GM20000 (cell line): ENCODE results near the gene NDUFS6.

Experiments used
- DNase-seq: peaks from one replicate; pipeline ENCODE4 v3.0.0; 2012; ENCODE audit warnings: low spot score
- TF ChIP-seq, protein P1 (sequence below): IDR thresholded peaks from 2 replicates; pipeline ENCODE4 v1.5.1; 2012; ENCODE audit warnings: mild to moderate bottlenecking, control low read depth; ENCODE audit errors: extremely low read depth, missing control alignments

The NDUFS6 gene

DNA sequence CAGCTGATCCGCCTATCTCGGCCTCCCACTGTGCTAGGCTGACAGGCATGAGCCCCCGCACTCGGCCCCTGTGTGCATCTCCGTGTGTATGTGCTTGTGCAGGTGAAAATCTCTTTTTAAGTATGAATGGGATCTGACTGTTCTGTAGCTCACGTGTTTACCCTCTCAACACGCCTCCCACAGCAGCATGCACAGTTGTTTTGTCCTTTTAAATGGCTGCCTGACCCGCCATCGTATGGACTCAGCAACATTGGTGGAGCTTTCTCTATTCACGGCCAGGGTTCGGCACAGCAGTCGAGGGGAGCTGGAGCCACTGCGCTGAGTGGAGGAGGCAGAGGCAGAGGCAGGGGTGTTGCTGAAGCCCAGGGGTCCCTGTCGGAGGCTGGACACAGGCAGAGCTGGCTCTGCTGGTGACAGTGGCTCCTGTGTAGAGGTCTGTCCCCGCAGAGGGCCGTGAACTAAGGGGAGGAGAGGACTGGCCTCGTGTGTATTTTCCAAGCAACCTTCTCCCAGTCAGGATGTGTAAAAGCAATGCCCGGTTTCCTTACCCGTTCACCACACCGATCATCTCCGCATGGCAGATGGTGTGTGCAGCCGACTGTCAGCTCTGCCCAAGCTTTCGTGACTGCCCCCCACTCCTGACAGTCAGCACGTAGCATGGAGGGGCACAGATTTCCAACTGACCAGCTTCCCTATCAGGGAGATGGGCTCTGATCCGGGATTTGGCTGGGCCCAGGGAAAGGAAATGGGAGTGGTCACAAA is 38.9 kb upstream of the NDUFS6 start:
- TF ChIP-seq, protein P1, sequence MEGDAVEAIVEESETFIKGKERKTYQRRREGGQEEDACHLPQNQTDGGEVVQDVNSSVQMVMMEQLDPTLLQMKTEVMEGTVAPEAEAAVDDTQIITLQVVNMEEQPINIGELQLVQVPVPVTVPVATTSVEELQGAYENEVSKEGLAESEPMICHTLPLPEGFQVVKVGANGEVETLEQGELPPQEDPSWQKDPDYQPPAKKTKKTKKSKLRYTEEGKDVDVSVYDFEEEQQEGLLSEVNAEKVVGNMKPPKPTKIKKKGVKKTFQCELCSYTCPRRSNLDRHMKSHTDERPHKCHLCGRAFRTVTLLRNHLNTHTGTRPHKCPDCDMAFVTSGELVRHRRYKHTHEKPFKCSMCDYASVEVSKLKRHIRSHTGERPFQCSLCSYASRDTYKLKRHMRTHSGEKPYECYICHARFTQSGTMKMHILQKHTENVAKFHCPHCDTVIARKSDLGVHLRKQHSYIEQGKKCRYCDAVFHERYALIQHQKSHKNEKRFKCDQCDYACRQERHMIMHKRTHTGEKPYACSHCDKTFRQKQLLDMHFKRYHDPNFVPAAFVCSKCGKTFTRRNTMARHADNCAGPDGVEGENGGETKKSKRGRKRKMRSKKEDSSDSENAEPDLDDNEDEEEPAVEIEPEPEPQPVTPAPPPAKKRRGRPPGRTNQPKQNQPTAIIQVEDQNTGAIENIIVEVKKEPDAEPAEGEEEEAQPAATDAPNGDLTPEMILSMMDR: no peak
- DNase-seq: no peak

DNA sequence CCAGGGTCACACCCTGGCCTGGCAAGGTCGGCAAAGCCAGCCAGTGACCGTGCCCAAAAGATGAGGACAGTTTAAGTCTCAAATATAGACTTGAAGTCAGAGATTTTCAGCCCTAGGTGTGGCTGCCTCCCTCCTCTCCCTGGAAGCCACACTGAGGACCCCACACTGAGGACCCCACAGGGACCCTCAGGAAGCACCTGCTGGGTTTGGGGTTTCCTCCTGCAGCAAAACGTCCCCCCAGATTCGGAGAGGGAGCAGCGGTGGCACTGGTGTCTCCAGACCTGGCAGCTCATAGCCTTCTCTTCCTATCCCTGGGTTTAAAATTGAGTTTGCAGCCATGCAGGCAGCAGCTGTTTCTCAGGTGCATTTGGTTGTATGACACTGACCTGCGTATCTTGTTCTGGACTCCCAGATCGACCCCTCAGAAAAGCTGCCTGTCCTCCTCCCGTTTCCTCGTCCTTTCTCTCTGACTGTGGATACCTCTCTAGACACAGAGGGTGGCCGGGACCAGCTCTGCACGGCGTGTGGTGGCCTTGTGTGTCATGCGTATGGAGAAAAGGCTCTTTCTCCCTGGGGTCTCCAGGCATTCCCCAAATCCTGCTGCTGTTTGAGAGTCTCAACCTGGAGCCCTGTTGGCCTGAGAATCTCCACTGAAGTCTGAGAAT is 38.2 kb upstream of the NDUFS6 start:
- DNase-seq: no peak
- TF ChIP-seq, protein P1: no peak

DNA sequence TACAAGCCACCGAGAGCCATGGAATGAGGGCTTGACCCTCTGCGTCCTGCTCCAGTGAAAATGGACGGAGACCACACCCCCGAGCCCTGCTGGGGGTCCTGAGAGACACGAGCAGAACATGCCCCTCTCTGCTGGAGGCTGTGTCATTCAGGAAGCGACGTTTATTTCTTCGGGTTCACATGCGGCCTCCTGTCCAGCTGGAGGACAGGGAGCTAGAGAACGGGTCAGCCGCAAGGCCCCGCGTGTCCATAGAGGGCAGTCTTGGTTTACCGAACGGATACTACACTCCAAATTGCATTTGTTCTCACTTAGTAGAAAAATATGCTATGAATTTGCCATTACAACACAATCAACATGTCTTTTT is 37.7 kb upstream of the NDUFS6 start:
- peak; percentile 82 for DNase-seq

DNA sequence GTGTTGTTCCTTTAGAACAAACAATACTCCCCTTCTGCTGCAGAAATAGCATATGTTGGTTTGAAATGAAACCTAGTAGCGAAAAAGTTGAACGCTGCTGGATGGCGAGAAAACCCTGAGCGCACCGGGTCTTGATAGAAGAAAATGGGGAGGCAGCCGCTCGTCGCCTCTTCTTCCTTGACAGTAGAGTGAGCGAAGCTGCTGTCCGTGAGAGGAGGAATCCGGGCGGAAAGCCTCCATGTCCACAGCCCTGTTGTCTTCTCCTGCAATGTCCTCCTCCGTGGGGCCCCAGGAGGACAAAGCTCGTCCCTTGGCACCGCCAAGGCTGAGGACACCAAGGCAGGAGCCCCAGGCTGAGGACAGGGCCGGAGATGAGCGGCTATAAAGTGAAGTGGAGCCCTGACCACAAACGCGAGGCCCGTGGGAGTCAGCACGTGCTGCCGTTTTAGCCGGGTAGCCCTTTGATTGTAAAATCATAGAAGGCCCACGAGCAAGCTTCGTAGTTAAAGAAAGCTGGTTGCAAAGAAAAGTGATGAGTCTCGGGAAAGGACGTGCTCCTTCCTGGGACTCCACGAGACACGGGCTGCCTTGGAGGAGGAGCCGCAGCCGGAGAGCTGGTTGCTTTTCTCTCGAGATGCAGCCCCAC is 37.1 kb upstream of the NDUFS6 start:
- TF ChIP-seq, protein P1: no peak

More for the DNA sequence above, 37.7 kb upstream of the NDUFS6 start:
- TF ChIP-seq, protein P1: peak; percentile 80

DNA sequence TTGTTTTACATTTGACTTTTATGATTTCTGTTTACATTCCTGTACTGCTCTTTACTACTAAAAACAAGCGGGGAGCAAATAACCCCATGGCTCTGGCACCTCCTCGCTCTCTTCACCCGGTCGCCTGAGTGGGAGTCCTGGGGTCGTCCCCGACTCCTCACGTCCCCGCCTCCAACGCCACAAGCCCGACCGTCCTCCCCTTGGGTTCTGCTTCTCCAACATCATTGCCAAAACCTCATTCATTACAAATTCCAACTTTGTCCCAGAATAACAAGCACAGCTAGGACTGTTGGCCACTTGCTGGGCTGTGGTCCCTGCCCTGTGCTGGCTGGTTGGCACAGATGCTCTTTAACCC is 36.6 kb upstream of the NDUFS6 start:
- no peak for DNase-seq
- TF ChIP-seq, protein P1: no peak

More for the DNA sequence above, 37.1 kb upstream of the NDUFS6 start:
- no peak for DNase-seq

- TF ChIP-seq, protein P1: no peak
- DNase-seq: no peak
These were observed 35.9 kb upstream of the NDUFS6 start for GRCh38 chr5:1765141-1765879.
